Fibroblast of villous mesenchyme (primary cell): ENCODE data around the gene TRAF3IP3. TPM values are rescaled to one million over a fixed set of nuclear protein-coding genes. Genes with fewer than 3 reads are reported as not detected.
A peak's percentile ranks its signal among the peaks of the same experiment; 100 is the strongest.

Experiments
- DNase-seq: peaks from one replicate; pipeline ENCODE4 v3.0.0-alpha.2; 2010; ENCODE audit warnings: low read depth
- H3K4me3 ChIP-seq: 2 replicates; pipeline ENCODE4 v1.5.1; 2011; ENCODE audit warnings: low read depth, mild to moderate bottlenecking, low read length
- CTCF ChIP-seq: IDR thresholded peaks from 2 replicates; pipeline ENCODE4 v1.5.1; 2012; ENCODE audit warnings: low read depth, mild to moderate bottlenecking, low read length; ENCODE audit not compliant: insufficient read depth
- total RNA-seq: library from RNA; depleted of rRNA; stranded (reverse); fragments of >200 nt; gene quantifications from 2 replicates; pipeline ENCODE4 v1.2.3, GENCODE V29; 2012

TRAF3IP3 gene
- total RNA-seq, 1 donor, result not detected

- DNase-seq, result peak; percentile 36
- H3K4me3 ChIP-seq, result no peak overlapping the region
- TF ChIP-seq CTCF, result no peak
These were observed 22.3 kb upstream of the TRAF3IP3 start for GRCh38 chr1:209733409-209734192.

DNA sequence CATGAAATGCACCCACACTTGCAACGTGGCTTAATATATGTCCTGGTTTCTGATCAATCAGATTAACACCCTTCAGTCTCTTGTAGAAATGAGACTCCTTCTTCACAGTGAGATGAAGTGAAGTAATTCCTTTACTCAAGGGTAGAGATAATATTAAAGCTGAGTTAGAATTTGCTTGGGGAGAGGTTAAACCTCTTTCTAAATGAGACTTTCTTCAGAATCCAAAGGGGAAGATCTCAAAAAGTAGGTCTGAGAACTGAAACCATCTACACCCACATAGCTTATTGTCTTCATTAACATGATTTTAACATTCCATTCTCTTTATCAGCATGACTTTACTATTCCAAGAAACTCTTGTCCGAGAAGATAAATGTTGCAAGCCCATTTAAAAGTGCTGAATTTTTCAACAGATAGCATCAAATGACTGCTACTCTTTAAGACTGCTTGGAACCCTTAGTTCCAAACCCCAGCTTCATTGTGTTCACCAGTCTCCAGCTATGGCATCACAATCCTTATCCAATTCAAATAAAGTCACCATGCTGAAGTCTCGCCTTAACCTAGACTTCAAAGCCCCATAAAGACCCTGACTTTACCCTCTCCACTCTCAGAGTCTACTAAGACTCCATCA is 19.2 kb upstream of the TRAF3IP3 start:
- no peak overlapping the region for H3K4me3 ChIP-seq
- TF ChIP-seq CTCF, result no peak
- no peak for DNase-seq

GRCh38 chr1:209737118-209737505 is 18.7 kb upstream of the TRAF3IP3 start:
- H3K4me3 ChIP-seq, result no peak overlapping the region
- TF ChIP-seq CTCF, result no peak
- DNase-seq, result no peak

- no peak for DNase-seq
- no peak for TF ChIP-seq CTCF
- no peak overlapping the region for H3K4me3 ChIP-seq
These were observed 17.6 kb upstream of the TRAF3IP3 start for GRCh38 chr1:209738270-209738669.

GRCh38 chr1:209741193-209741592 is 14.7 kb upstream of the TRAF3IP3 start:
- no peak for TF ChIP-seq CTCF

DNA sequence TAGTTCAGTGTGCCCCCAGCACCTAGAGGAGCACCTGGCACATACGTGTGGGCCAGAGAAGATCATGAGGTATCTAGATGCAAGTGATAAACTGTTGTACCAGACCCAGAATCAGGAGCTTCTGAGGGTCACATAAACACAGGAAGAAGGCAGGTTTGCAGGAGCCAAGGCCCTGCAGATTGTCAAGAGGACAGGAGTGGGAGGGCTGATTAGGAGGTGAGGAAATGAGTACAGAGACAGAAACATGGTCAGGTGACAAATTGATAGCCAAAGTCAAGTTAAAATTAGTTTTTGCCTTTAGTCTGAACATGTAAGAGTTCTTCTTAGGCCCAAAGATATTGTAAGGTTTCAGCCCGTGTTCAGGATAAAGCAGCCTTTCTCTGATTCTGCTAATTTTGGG is 14.0 kb upstream of the TRAF3IP3 start:
- no peak for TF ChIP-seq CTCF
- no peak overlapping the region for H3K4me3 ChIP-seq
- no peak for DNase-seq

More at GRCh38 chr1:209741193-209741592, 14.7 kb upstream of the TRAF3IP3 start:
- DNase-seq, result no peak
- H3K4me3 ChIP-seq, result no peak overlapping the region
